ENCODE results near the gene EFCC1. TPM values are rescaled to one million over a fixed set of nuclear protein-coding genes. Genes with fewer than 3 reads are reported as not detected.
A peak's percentile ranks its signal among the peaks of the same experiment; 100 is the strongest.

Gene EFCC1
- total RNA-seq, 1 donor from 2014 or later: under 0.01 TPM

GRCh38 chr3:129026728-129027543, 25.8 kb downstream of the EFCC1 start:
- DNase-seq (ENCODE audit: low read depth) (peak; percentile 76), FAIRE-seq (no peak)
- peak; percentile 52 for TF ChIP-seq CTCF (IDR thresholded peaks at IDR 0.05; ENCODE audit: insufficient read depth, low read length, severe bottlenecking)
- Histone ChIP-seq H3K4me3 (ENCODE audit: low read depth, low read length) (peak overlapping the region; percentile 32), H3K27me3 (ENCODE audit: control insufficient read depth, insufficient read depth, low read length) (peaks cover 1% of the 10 kb centered on the region), H3K36me3 (ENCODE audit: control insufficient read depth, insufficient read depth, low read length) (no peaks in the 10 kb centered on the region)

- H3K36me3 ChIP-seq (ENCODE audit: control insufficient read depth, insufficient read depth, low read length): no peaks in the 10 kb centered on the region
- peaks cover 1% of the 10 kb centered on the region for H3K27me3 ChIP-seq (ENCODE audit: control insufficient read depth, insufficient read depth, low read length)
- FAIRE-seq (no peak), DNase-seq (ENCODE audit: low read depth) (no peak)
- TF ChIP-seq CTCF (IDR thresholded peaks at IDR 0.05; ENCODE audit: insufficient read depth, low read length, severe bottlenecking): no peak
- peak overlapping the region; percentile 32 for H3K4me3 ChIP-seq (ENCODE audit: low read depth, low read length)
Measured at GRCh38 chr3:129027544-129027880, 26.4 kb downstream of the EFCC1 start.

GRCh38 chr3:129028866-129029265, 27.8 kb downstream of the EFCC1 start:
- FAIRE-seq: no peak
- no peak for TF ChIP-seq CTCF (IDR thresholded peaks at IDR 0.05; ENCODE audit: insufficient read depth, low read length, severe bottlenecking)
- peaks cover 1% of the 10 kb centered on the region for H3K27me3 ChIP-seq (ENCODE audit: control insufficient read depth, insufficient read depth, low read length)

GRCh38 chr3:129030611-129031010, 29.5 kb downstream of the EFCC1 start:
- H3K27me3 ChIP-seq (ENCODE audit: control insufficient read depth, insufficient read depth, low read length): no peaks in the 10 kb centered on the region
- H3K4me3 ChIP-seq (ENCODE audit: low read depth, low read length): no peak overlapping the region
- TF ChIP-seq CTCF (IDR thresholded peaks at IDR 0.05; ENCODE audit: insufficient read depth, low read length, severe bottlenecking): no peak
- H3K36me3 ChIP-seq (ENCODE audit: control insufficient read depth, insufficient read depth, low read length): no peaks in the 10 kb centered on the region
- no peak for FAIRE-seq
- no peak for DNase-seq (ENCODE audit: low read depth)

More at GRCh38 chr3:129028866-129029265, 27.8 kb downstream of the EFCC1 start:
- no peak for DNase-seq (ENCODE audit: low read depth)
- H3K36me3 ChIP-seq (ENCODE audit: control insufficient read depth, insufficient read depth, low read length): no peaks in the 10 kb centered on the region
- H3K4me3 ChIP-seq (ENCODE audit: low read depth, low read length): no peak overlapping the region

- no peaks in the 10 kb centered on the region for H3K36me3 ChIP-seq (ENCODE audit: control insufficient read depth, insufficient read depth, low read length)
- no peak for TF ChIP-seq CTCF (IDR thresholded peaks at IDR 0.05; ENCODE audit: insufficient read depth, low read length, severe bottlenecking)
- no peak for FAIRE-seq
- H3K27me3 ChIP-seq (ENCODE audit: control insufficient read depth, insufficient read depth, low read length): no peaks in the 10 kb centered on the region
- no peak overlapping the region for H3K4me3 ChIP-seq (ENCODE audit: low read depth, low read length)
- no peak for DNase-seq (ENCODE audit: low read depth)
Measured at GRCh38 chr3:129031476-129032215, 30.5 kb downstream of the EFCC1 start.
